Heart left ventricle (tissue), 13 donors: ENCODE data around the gene KIF26A.

Source experiments
- POLR2A ChIP-seq, 2 donors: fragments of 450-650 bp; IDR thresholded peaks; one replicate each; pipeline ENCODE4 v1.6.1; 2017; ENCODE audit warnings: antibody characterized with exemption in 2 of 2, mild to moderate bottlenecking in 2 of 2, moderate library complexity in 2 of 2
- TF ChIP-seq, protein P1 (sequence below), 12 donors: fragments of 200-600 bp; sonication (generic) in 4 of 12; IDR thresholded peaks; one replicate each; pipeline versions ENCODE4 v1.5.0 to v1.8.0; 2018 to 2022; ENCODE audit warnings: antibody characterized with exemption in 12 of 12, mild to moderate bottlenecking in 5 of 12
- donor health status: ischemic (EF 13 %, LVEDD 7.1; RV severe dilation, severe dysfunction).
- donor health status: DM: no; HTN: yes; CAD: no.
- donor health status: DM: no; HTN: no; CAD: no.
- donor health status: ischemic (EF 25% LVEDD 6.9; RV normal size, moderate dysfunction).
- donor health status: ischemic (EF 25% LVEDD 5.7; RV mildly dilated, moderate dysfunction).
- donor health status: ischemic (EF 35%, LVEDD 5.7; RV mildly dilated, moderate dysfunction).
- donor health status: nonischemic (EF 11% LVEDD 7.7; RV severe dilation, severe dysfunction).
- donor health status: DM: yes; HTN: yes; CAD: no.
- donor health status: PGD.
- donor health status: ischemic (EF 29% LVEDD 5.4; RV normal size, mild dysfunction).
- donor health status: nonischemic (EF 23%, LVEDD 6.1; RV moderate dilation, normal function).

DNA sequence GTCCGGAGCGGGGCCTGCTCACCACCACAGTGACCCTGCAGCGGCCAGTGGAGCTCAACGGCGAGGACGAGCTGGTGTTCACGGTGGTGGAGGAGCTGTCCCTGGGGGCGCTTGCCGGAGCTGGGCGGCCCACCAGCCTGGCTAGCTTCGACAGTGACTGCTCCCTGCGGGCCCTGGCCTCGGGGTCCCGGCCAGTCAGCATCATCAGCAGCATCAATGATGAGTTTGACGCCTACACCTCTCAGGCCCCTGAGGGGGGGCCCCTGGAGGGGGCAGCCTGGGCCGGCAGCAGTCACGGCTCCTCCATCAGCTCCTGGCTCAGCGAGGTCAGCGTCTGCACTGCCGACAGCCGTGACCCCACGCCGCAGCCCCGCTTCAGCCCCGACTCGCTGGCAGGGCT lies 37.4 kb downstream of the KIF26A start:
- TF ChIP-seq, protein P1, sequence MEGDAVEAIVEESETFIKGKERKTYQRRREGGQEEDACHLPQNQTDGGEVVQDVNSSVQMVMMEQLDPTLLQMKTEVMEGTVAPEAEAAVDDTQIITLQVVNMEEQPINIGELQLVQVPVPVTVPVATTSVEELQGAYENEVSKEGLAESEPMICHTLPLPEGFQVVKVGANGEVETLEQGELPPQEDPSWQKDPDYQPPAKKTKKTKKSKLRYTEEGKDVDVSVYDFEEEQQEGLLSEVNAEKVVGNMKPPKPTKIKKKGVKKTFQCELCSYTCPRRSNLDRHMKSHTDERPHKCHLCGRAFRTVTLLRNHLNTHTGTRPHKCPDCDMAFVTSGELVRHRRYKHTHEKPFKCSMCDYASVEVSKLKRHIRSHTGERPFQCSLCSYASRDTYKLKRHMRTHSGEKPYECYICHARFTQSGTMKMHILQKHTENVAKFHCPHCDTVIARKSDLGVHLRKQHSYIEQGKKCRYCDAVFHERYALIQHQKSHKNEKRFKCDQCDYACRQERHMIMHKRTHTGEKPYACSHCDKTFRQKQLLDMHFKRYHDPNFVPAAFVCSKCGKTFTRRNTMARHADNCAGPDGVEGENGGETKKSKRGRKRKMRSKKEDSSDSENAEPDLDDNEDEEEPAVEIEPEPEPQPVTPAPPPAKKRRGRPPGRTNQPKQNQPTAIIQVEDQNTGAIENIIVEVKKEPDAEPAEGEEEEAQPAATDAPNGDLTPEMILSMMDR (IDR thresholded peaks at IDR 0.05): no peak
- no peak for TF ChIP-seq POLR2A (IDR thresholded peaks at IDR 0.05)
